ENCODE measurements around the gene PDZRN3. TPM values are rescaled to one million over a fixed set of nuclear protein-coding genes. Genes with fewer than 3 reads are reported as not detected.

Gene PDZRN3
- total RNA-seq, 4 donors from 2014 or later: 13.3 to 81.7 (median 19.7) TPM

- H3K4me3 ChIP-seq: no peak overlapping the region
- TF ChIP-seq CTCF (IDR thresholded peaks at IDR 0.05) (no peak), POLR2A (IDR thresholded peaks at IDR 0.05) (no peak)
- no peaks in the 10 kb centered on the region for H3K36me3 ChIP-seq
- H3K27ac ChIP-seq: peak overlapping the region in 1 of 4 donors; percentile 8
- no peaks in the 10 kb centered on the region for H3K27me3 ChIP-seq
- H3K9me3 ChIP-seq: no peaks in the 10 kb centered on the region
- DNase-seq: no peak
- peaks cover 0 to 4% (median 0%) of the 10 kb centered on the region in 4 donors for H3K4me1 ChIP-seq
Measured at GRCh38 chr3:73559749-73560148, 65.0 kb downstream of the PDZRN3 start.

- H3K27me3 ChIP-seq: no peaks in the 10 kb centered on the region
- TF ChIP-seq CTCF (IDR thresholded peaks at IDR 0.05) (no peak), POLR2A (IDR thresholded peaks at IDR 0.05) (no peak)
- H3K4me3 ChIP-seq: no peak overlapping the region
- DNase-seq: no peak
- H3K36me3 ChIP-seq: no peaks in the 10 kb centered on the region
- H3K27ac ChIP-seq: peak overlapping the region in 2 of 4 donors; percentile 21 to 35
- peaks cover 0 to 4% (median 0%) of the 10 kb centered on the region in 4 donors for H3K4me1 ChIP-seq
- no peaks in the 10 kb centered on the region for H3K9me3 ChIP-seq
Measured at GRCh38 chr3:73558727-73559075, 66.0 kb downstream of the PDZRN3 start.

GRCh38 chr3:73557986-73558726 lies 66.6 kb downstream of the PDZRN3 start:
- DNase-seq: no peak
- H3K27me3 ChIP-seq: no peaks in the 10 kb centered on the region
- H3K9me3 ChIP-seq: no peaks in the 10 kb centered on the region
- peak overlapping the region in 2 of 4 donors; percentile 21 to 35 for H3K27ac ChIP-seq
- H3K4me1 ChIP-seq: peaks cover 0 to 4% (median 0%) of the 10 kb centered on the region in 4 donors
- no peak overlapping the region for H3K4me3 ChIP-seq
- TF ChIP-seq POLR2A (IDR thresholded peaks at IDR 0.05): no peak
- no peak for TF ChIP-seq CTCF (IDR thresholded peaks at IDR 0.05)
- no peaks in the 10 kb centered on the region for H3K36me3 ChIP-seq

GRCh38 chr3:73556520-73557372 lies 68.0 kb downstream of the PDZRN3 start:
- Histone ChIP-seq H3K4me3 (no peak overlapping the region), H3K4me1 (peaks cover 0 to 8% (median 0%) of the 10 kb centered on the region in 4 donors), H3K36me3 (no peaks in the 10 kb centered on the region), H3K27ac (peak overlapping the region in 2 of 4 donors; percentile 41 to 71), H3K9me3 (no peaks in the 10 kb centered on the region), H3K27me3 (no peaks in the 10 kb centered on the region)
- no peak for TF ChIP-seq POLR2A (IDR thresholded peaks at IDR 0.05)
- no peak for TF ChIP-seq CTCF (IDR thresholded peaks at IDR 0.05)
- no peak for DNase-seq

GRCh38 chr3:73555076-73555475 lies 69.7 kb downstream of the PDZRN3 start:
- no peak overlapping the region for H3K4me3 ChIP-seq
- H3K36me3 ChIP-seq: no peaks in the 10 kb centered on the region
- TF ChIP-seq CTCF (IDR thresholded peaks at IDR 0.05) (no peak), POLR2A (IDR thresholded peaks at IDR 0.05) (no peak)
- H3K27me3 ChIP-seq: no peaks in the 10 kb centered on the region
- H3K4me1 ChIP-seq: peaks cover 0 to 8% (median 0%) of the 10 kb centered on the region in 4 donors
- no peak overlapping the region for H3K27ac ChIP-seq
- DNase-seq: no peak
- H3K9me3 ChIP-seq: no peaks in the 10 kb centered on the region

Measured in Peyer's patch (tissue), 4 donors.